IPS-18a (cell line): ENCODE results near the gene MXI1.
"Not testable (repeated sequence)": the region's sequence is repeated elsewhere in the genome, so short reads cannot be mapped to it uniquely, and the experiment has no call there.

Experiments used
- H3K27ac ChIP-seq: one replicate; pipeline ENCODE4 v1.5.1; 2013; ENCODE audit warnings: low read length
- H3K27me3 ChIP-seq: one replicate; pipeline ENCODE4 v1.6.1; 2013; ENCODE audit warnings: mild to moderate bottlenecking, low read length; ENCODE audit not compliant: control insufficient read depth, insufficient read depth
- H3K36me3 ChIP-seq: one replicate; pipeline ENCODE4 v1.6.1; 2013; ENCODE audit warnings: low read depth, low read length; ENCODE audit not compliant: control insufficient read depth
- H3K4me1 ChIP-seq: one replicate; pipeline ENCODE4 v1.6.1; 2013; ENCODE audit warnings: low read depth, low read length; ENCODE audit not compliant: control insufficient read depth
- H3K4me3 ChIP-seq: one replicate; pipeline ENCODE4 v1.5.1; 2013; ENCODE audit warnings: low read length
- H3K9ac ChIP-seq: one replicate; pipeline ENCODE4 v1.6.1; 2013; ENCODE audit warnings: mild to moderate bottlenecking, low read length, moderate library complexity
- H3K9me3 ChIP-seq: one replicate; pipeline ENCODE4 v1.6.1; 2013; ENCODE audit warnings: low read depth, low read length; ENCODE audit not compliant: control insufficient read depth

MXI1 gene

DNA sequence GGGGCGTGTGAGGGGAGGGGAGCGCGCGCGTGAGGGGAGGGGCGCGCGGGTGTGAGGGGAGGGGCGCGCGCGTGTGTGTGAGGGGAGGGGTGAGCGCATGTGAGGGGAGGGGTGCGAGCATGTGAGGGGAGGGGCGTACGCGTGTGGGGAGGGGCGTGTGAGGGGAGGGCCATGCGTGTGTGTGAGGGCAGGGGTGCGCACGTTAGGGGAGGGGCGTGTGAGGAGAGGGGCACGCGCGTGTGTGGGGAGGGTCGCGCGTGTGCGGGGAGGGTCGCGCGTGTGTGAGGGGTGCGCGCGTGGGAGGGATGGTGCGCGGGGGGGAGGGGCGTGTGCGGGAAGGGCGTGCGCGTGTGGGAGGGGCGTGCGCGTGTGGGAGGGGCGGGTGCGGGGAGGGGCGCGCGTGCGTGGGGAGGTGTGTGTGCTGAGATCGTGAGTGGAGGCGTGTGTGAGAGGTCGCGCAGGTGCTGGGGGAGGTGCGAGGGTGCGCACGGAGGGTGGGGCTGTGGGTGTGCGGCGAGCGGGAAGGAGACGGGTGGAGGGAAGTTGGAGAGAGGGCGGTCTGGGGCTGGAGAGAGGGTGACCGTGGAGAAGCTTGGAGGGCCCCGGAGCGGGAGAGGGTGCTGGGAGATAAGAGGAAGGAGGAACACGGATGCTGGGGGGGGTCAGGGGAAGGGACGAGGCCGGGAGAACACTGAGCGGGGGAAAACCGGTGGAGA lies 19.7 kb downstream of the MXI1 start:
- Histone ChIP-seq H3K9me3 (no peaks in the 10 kb centered on the region), H3K27me3 (peaks cover 30% of the 10 kb centered on the region), H3K36me3 (no peaks in the 10 kb centered on the region), H3K27ac (no peak overlapping the region), H3K9ac (peak overlapping the region; percentile 12), H3K4me3 (peak overlapping the region; percentile 54), H3K4me1 (peaks cover 11% of the 10 kb centered on the region)

DNA sequence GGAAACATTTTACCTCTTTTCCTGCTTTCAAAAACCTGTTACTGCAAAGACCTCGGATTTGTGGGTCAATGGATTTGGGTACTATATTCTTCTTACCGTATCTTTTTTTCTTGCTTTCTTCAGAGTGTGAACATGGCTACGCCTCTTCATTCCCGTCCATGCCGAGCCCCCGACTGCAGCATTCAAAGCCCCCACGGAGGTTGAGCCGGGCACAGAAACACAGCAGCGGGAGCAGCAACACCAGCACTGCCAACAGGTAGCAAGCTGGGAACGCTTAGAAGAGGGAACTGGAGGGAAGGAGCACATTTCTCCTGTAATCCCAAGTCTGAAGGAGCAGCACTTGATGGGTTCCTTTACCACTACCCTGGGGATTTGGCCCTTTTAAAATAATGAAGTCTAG lies 20.7 kb downstream of the MXI1 start:
- Histone ChIP-seq H3K4me1 (peaks cover 4% of the 10 kb centered on the region), H3K4me3 (peak overlapping the region; percentile 54), H3K9me3 (no peaks in the 10 kb centered on the region), H3K27ac (no peak overlapping the region), H3K27me3 (peaks cover 21% of the 10 kb centered on the region), H3K36me3 (no peaks in the 10 kb centered on the region), H3K9ac (no peak overlapping the region)

DNA sequence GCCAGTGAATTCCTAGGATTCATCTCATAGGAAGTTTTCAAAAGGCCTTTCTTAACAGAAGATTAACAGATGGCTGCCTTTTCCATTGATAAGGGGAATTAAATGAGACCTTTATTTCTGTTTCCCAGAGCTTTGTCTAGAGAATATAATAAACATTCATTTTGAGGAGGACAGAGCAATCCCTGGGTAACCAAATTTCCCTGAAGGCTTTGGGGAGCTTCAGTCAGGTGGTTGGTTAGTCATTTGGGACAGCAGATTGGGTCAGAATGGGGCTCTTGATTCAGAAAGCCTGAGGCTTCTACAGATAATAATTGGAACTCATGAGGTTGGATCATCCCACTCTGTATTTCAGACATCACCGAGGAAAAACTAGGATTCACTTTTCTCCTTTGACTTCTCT lies 21.8 kb downstream of the MXI1 start:
- Histone ChIP-seq H3K9ac (no peak overlapping the region), H3K27ac (no peak overlapping the region)

DNA sequence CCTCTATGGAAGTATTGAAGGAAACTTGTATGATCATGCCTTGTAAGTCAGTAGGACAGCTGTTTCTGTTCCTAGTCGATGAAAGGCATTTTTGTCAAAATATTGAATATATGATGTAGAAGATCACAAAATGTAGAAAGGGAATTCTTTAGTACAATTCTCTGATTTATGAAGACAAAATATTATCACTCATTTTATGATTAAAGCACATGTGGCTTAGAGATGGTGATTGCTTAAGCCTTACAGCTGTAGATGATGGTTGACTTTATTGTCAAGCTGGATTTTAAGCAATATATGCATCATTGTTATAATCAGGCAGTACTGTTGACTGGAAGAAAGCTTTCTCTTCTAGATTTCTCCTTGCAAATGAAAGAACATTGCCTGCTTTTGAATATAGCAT lies 26.4 kb downstream of the MXI1 start:
- no peak overlapping the region for H3K4me3 ChIP-seq
- H3K9ac ChIP-seq: no peak overlapping the region
- H3K36me3 ChIP-seq: no peaks in the 10 kb centered on the region
- no peaks in the 10 kb centered on the region for H3K4me1 ChIP-seq
- H3K9me3 ChIP-seq: no peaks in the 10 kb centered on the region
- H3K27me3 ChIP-seq: no peaks in the 10 kb centered on the region
- no peak overlapping the region for H3K27ac ChIP-seq

More for the DNA sequence above, 21.8 kb downstream of the MXI1 start:
- Histone ChIP-seq H3K27me3 (peaks cover 15% of the 10 kb centered on the region), H3K36me3 (no peaks in the 10 kb centered on the region), H3K9me3 (no peaks in the 10 kb centered on the region), H3K4me3 (no peak overlapping the region), H3K4me1 (peaks cover 4% of the 10 kb centered on the region)

DNA sequence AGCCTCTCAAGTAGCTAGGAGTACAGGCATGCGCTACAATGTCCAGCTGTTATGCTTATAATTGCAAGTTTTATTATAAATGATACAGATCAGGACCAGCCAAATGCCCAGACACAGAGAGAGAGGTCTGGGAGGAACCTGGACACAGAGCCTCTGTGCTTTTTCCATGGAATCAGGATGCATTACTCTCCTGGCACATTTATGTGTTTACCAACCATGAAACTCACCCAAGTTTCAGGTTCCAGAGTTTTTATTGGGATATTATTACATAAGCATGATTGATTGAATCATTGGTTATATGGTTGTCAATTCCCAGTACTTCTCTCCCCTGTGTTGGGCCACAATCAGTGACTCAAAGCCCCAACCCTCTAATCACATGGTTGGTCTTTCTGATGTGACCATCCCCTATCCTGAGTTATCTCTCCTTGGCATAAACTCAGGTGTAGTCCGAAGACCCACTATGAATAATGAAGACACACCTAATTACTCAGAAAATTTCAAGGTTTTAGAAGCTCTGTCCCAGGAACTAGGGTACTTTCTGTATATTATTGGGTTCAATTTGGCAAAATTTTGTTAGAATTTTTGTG lies 30.6 kb downstream of the MXI1 start:
- Histone ChIP-seq H3K27ac (no peak overlapping the region), H3K9ac (no peak overlapping the region), H3K4me3 (no peak overlapping the region), H3K4me1 (no peaks in the 10 kb centered on the region), H3K36me3 (no peaks in the 10 kb centered on the region), H3K9me3 (no peaks in the 10 kb centered on the region), H3K27me3 (no peaks in the 10 kb centered on the region)

DNA sequence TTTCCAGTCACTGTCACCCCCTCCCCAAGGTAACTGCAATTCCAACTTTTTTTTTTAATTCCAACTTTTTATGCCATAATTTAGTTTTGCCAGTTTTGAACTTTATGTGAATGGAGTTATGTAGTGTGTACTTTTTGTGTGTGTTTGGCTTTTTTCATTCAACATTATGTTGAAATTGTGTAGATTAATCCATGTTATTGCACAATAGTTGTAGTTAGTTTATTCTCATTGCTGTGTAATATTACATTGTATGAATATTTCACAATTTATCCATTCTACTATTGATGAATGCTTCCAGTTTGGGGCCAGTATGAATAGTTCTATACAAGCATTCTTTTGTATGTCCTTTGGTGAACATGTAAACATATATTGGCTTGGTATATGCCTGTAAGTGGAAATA lies 32.5 kb downstream of the MXI1 start:
- H3K36me3 ChIP-seq: no peaks in the 10 kb centered on the region
- H3K27me3 ChIP-seq: no peaks in the 10 kb centered on the region
- no peak overlapping the region for H3K4me3 ChIP-seq
- no peaks in the 10 kb centered on the region for H3K9me3 ChIP-seq
- H3K27ac ChIP-seq: no peak overlapping the region
- H3K9ac ChIP-seq: no peak overlapping the region
- peaks cover 7% of the 10 kb centered on the region for H3K4me1 ChIP-seq

DNA sequence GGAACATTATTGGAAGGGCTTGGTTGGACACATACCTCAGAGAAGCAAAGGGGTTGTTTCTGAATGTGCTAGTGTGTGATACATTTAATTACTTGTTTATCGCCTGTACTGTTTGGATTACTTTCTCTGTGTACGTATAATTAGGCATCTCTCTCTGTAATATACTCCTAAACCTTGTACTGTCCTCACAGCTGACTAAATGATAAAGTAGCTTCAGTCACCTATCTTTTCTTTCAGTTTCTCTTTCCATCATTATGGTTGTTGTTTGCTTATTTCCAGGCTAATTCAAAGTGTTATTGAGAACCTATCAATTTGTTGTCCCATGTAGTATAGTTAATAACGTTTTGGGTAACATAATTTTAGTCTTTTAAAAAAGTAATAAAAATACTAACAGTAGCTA lies 34.0 kb downstream of the MXI1 start:
- H3K27me3 ChIP-seq: no peaks in the 10 kb centered on the region
- H3K27ac ChIP-seq: no peak overlapping the region
- no peaks in the 10 kb centered on the region for H3K9me3 ChIP-seq
- H3K4me1 ChIP-seq: peaks cover 9% of the 10 kb centered on the region
- H3K9ac ChIP-seq: no peak overlapping the region
- H3K36me3 ChIP-seq: no peaks in the 10 kb centered on the region
- H3K4me3 ChIP-seq: no peak overlapping the region

DNA sequence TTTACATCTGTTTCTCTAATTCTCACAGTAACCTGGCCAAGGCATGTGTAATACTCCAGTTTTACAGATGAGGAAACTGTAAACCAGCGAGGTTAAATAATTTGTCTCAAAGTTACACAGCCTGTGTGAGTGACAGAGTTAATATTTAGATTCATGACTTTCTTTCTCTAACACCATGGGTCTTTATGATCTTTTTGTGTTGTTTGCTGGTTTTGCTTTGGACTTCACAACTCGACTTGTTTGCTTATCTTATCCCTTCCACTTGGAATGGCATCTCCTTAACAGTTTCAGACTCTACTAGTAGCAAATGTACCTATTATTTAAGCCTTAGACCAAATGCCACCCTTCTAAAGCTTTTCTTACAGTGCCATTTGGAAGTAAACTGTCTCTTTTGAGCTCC lies 34.4 kb downstream of the MXI1 start:
- Histone ChIP-seq H3K27ac (no peak overlapping the region), H3K27me3 (no peaks in the 10 kb centered on the region), H3K4me3 (no peak overlapping the region), H3K9ac (no peak overlapping the region), H3K4me1 (peaks cover 9% of the 10 kb centered on the region), H3K9me3 (no peaks in the 10 kb centered on the region), H3K36me3 (no peaks in the 10 kb centered on the region)

DNA sequence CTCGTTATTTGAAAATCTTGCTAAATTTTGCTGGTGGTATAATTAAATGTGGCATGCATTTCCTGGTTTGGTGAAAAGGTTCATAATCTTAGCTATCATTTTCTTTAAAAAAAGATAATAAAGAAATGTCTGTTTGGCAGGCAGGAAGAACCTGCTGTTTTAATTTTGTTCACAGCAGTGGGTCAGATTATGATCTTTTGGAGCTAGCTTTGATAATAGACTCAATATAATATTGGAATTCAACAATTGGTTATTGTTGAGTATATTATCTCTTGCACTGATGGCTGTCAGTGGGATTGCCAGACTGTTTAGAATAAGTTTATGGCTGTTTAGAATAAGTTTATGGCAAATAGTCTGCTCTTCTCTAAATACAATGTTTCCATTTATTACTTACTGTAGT lies 35.1 kb downstream of the MXI1 start:
- no peak overlapping the region for H3K9ac ChIP-seq
- H3K4me1 ChIP-seq: peaks cover 9% of the 10 kb centered on the region
- no peak overlapping the region for H3K4me3 ChIP-seq
- H3K36me3 ChIP-seq: no peaks in the 10 kb centered on the region
- H3K27ac ChIP-seq: no peak overlapping the region
- H3K9me3 ChIP-seq: no peaks in the 10 kb centered on the region
- H3K27me3 ChIP-seq: no peaks in the 10 kb centered on the region

DNA sequence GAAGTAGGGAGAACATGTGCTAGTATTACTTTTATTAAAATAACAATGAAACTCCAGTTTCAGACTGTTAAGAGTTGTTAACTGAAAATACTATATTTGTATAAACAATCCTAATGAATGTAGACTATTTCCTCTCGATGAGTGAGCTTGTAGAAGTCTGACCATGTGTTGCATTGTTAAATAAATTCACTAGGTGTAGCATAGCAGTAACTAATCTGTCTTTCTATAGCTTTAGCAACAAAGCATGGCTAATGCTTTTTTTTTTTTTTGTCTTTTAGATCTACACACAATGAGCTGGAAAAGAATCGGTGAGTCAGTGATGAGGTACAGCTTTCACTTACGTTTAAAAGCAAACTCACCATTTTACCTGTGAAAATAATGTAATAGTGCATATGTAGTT lies 37.1 kb downstream of the MXI1 start:
- Histone ChIP-seq H3K4me1 (peaks cover 9% of the 10 kb centered on the region), H3K9ac (no peak overlapping the region), H3K27me3 (no peaks in the 10 kb centered on the region), H3K9me3 (no peaks in the 10 kb centered on the region), H3K36me3 (no peaks in the 10 kb centered on the region), H3K27ac (no peak overlapping the region), H3K4me3 (no peak overlapping the region)

DNA sequence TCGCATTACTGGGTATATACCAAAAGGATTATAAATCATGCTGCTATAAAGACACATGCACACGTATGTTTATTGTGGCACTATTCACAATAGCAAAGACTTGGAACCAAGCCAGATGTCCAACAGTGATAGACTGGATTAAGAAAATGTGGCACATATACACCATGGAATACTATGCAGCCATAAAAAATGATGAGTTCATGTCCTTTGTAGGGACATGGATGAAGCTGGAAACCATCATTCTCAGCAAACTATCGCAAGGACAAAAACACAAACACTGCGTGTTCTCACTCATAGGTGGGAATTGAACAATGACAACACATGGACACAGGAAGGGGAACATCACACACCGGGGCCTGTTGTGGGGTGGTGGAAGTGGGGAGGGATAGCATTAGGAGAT lies 40.4 kb downstream of the MXI1 start:
- H3K9me3 ChIP-seq, H3K27ac ChIP-seq, H3K4me1 ChIP-seq, H3K4me3 ChIP-seq, H3K36me3 ChIP-seq, H3K9ac ChIP-seq, H3K27me3 ChIP-seq: not testable (repeated sequence)

DNA sequence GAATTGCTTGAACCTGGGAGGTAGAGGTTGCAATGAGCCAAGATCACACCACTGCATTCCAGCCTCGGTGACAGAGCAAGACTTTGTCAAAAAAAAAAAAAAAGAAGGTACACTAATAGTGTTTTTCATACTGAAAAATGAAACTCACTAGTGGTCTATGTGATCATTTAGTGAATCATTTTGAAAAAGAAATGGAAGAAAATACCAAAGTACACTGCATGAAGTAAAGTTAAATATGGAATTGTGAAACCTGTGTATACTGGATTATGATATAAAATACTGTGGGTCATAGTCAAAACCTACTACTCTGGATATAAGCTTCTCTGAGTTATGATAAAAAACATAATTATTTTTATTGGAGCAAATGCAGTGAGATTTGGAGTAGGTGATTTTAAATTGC lies 42.1 kb downstream of the MXI1 start:
- H3K9me3 ChIP-seq, H3K27ac ChIP-seq, H3K36me3 ChIP-seq, H3K9ac ChIP-seq, H3K4me3 ChIP-seq, H3K27me3 ChIP-seq, H3K4me1 ChIP-seq: not testable (repeated sequence)
